HG03442 (cell line): ENCODE measurements around the gene MTFR1L.

Source experiments
- ATAC-seq: cut with Tn5 transposase; IDR thresholded peaks from one replicate; pipeline ENCODE4 v1.9.1; 2021; ENCODE audit warnings: mild to moderate bottlenecking, moderate library complexity; ENCODE audit not compliant: unreplicated experiment

MTFR1L gene

DNA sequence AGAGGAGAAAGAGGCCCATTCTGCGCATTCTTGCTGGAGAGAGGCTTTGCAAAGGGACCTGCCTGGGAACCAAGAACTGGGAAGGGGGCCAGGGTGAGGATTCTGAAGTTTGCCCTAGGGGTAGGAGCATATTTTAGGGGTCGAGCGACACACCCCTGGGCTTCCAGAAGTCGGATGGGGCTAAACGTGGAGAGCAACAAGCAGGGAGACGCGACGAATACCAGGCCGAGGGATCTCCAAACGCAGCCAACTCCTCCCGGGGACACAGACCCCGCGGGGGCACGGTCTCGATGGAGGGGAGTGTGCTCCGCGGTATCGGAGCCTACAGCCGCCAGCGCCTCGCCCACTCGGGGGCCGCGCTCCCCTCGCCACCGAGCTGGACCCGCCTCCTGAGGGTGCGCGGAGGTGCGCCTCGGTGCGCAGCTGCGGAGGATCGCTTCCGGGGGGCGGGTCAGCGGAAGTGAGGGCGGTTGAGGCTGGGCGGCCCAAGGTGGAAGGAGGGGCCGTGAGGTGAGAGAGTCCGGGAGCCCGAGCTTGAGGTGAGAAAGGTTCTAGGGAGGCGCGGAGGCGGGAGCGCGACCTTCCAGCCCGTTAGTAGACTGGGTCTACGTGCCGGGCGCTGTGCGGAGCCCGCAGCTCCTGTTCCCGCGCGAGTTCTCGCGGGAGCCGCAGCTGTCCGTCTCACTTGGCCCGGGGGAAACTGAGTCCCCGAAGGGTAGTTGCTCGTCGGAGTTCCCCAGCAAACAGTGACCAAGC, at the start of gene MTFR1L:
Gene MTFR1L (plus strand): TSS at position 464 of the 756 bp plus-strand sequence. CDS start 3,151 bp downstream, outside the sequence.
- ATAC-seq = peak; percentile 85

DNA sequence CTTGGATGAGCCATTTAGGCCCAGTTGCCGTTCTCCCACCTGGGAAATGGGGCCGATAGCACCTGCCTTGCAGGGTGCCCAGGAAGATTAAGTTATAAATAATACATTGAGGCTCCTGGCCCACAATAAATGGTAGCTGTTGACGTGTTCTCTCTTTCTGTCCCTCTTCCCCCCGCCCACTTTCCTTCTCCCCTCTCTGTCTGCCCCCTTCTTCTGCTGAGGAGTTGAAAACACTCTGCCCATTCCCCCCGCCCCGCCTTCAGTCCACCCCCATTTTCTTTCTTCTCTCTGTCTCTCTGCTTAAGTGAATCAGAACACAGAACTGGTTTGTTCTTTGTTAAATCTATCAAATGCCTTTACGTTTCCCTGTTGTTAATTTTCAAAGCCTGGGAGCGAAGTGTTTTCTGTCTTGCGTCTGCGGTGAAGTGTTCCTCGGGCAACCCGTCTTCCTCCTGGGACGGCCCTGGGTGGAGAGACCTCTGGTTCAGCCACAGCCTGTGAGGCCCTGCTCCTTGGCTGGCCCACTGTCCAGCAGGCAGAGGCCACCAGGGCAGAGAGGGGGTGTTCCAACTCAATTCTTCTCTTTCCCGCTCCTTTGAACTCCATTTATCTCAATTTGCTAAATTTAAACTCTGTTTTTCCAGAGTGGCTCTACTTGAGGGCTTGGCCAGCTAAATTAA, 49.1 kb upstream of the MTFR1L start:
- ATAC-seq = no peak

DNA sequence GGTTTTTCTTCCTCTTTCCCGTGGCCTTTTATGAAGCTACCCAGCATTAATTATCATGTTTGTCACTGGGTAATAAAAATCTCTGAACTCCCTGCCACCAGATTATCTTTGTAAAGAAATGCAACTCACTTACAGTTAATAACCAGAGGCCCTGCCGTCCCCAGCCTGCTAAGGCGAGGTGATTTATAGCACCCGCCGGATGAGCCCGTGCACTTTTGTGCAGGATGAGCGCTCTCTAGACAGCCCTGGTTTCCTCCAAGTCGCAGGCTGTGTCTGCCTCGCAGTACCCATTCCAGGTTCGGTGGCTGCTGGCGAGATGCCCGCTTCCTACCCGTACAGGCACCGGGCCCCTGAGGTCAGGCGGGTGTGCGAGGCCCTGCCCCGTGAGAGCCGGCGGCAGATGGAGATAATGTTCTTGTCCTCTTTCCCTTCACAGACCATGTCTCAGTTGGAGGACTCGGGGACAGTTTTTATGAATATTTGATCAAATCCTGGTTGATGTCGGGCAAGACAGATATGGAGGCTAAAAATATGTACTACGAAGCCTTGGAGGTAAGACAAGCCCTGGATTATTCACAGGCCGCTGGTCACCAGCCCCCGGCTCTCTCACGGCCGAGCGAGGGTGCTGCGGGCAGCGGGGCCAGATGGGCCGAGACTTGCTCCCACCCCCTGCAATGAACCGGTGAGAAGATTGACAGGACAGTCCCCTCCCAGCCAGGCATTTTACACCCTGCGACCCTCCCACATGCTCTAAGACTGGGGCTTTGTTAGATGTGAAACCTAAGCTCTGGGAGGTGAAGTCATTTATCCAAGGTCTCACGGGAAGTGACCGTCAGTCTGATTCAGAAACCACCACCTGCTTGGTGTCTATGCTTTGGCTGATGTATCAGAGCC, 48.3 kb upstream of the MTFR1L start:
- ATAC-seq = no peak

DNA sequence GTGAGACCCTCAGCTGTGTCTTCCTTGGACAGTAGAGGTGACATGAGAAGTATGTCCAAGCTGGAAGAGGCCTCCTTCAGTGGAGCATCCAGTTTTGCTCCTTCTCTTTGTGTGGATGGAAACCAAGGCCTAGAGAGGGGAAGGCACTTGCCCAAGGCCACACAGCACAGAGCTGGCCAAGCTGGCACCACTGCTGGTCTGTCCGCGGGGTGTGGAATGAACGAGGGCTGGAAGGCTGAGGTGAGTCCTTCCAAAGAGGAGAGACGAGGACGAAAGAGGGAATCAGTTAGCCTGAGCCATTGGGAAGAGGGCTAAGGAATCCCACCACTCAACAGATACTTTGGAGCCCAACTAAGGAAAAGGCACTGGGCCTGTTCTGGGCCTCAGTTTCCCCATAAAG, 47.6 kb upstream of the MTFR1L start:
- no peak for ATAC-seq

DNA sequence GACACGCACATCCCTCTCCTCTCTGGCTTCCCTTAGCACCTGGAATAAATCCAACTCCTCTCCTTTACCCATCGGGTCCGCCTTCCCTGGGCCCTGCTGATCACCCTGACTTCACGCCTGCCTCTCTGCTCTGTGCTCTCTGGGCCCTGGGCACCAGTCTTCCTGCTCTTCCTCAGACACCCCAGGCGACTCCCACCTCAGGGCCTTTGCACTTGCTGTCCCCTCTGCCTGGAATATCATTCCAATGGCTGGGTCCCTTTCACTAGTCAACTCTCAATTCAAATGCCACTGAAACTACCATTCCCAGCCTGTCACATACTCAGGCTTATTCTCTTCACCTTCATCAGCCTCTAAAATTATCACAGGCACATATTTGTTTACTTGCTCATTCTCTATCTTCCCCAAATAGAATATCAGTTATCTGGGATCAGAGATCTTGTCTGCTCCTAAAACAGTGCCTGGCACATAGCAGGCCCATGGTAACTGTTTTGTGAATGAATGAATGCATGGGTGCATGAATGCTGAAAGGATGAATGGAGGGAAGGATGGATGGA, 47.0 kb upstream of the MTFR1L start:
- no peak for ATAC-seq

- no peak for ATAC-seq
Measured at GRCh38 chr1:25773441-25774125, 46.2 kb upstream of the MTFR1L start.

DNA sequence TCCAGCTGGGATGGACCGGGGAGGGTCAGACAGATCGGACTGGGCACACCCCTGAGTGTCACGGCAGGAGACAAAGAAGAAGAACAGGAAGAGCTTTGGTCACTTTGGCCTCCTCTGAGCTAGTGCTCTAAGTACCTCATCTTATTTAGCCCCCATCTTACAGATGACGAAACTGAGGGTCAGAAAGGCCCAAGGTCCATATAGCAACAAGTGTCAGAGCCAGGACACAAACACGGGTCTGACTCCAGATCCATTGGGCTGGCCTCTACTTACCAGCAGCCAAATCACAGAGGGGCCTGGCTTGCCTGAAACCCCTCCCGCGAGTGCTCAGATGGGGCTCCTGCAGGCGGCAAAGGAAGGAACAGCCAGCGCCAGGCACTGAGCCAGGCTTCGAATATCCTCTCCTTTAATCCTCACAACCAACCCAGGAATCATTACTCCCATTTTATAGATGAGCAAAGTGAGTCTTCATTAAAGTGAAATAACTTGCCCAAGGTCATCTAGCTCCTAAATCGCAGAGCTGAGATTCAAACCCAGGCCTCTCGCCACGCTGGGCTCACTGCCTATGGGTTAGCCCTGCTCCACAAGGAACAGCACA, 45.4 kb upstream of the MTFR1L start:
- no peak for ATAC-seq

- no peak for ATAC-seq
Measured at GRCh38 chr1:25774921-25775771, 44.6 kb upstream of the MTFR1L start.

- ATAC-seq = no peak
Measured at GRCh38 chr1:25779388-25779787, 40.4 kb upstream of the MTFR1L start.

- no peak for ATAC-seq
Measured at GRCh38 chr1:25779894-25780293, 39.9 kb upstream of the MTFR1L start.

GRCh38 chr1:25780318-25781129, 39.2 kb upstream of the MTFR1L start:
- no peak for ATAC-seq

DNA sequence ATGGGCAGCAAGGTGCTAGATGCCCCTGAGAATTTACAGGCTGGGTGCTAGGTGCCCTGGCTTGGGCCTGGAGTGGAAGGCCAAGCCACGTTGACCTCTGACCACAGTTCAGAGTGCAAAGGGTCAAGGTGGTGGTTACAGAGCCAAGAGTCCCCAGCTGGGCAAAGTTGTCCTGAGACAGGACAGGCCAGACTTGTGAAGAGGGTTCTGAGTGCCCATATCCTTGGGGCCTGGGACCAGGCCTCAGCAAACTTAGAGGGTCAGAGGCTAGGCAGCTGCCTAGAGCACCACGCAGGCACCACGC, 38.7 kb upstream of the MTFR1L start:
- ATAC-seq = no peak

DNA sequence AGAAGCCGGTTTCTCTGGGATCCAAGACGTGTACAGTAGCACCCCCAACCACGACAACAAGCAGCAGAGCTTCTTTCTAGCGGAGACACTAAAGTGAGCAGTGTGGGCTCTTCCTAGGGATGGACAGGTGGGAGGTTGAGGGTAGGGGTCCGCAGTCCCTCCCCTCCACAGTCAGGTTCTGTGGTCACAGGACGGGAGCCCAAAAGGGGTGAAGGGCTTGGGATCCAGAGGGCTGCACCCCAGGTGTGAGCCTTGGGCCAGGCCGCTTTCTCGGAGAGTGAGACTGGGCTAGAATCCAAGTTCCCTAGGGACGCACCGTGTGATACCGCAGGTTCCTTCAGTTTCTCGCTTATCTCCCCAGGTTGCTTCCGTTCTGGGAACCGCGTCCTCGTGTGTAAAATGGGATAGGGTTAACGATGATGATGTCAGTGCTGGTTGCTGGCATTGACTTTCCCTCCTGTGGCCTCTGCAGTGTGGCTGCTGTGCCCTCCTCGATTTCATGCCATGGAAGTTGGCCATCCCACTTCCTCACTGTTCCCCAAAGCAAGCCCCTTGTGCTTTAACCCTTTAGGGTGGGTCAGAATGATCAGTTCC, 37.0 kb upstream of the MTFR1L start:
- ATAC-seq = no peak

DNA sequence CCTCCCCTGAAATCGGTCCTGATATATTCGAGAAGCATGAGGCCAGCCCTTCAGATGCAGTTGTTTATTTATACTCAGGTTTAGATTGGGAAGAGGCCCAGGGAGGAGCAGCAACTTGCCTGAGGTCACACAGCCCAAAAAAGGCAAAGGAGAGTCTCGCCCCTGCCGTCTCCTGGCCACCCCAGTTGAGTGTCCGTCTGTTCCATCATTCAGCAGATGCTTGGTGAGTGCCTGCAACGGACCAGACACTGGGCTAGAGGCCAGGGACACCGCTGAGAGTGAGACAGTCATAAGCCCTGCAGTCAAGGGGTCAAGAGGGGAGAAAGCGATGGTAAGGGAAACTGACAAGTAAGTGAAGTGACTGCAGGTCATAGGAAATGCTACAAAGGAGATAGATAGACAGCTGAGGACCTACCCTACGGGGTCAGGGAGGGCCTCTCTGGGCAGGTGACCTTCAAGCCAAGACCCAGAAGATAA, 35.1 kb upstream of the MTFR1L start:
- ATAC-seq = no peak

DNA sequence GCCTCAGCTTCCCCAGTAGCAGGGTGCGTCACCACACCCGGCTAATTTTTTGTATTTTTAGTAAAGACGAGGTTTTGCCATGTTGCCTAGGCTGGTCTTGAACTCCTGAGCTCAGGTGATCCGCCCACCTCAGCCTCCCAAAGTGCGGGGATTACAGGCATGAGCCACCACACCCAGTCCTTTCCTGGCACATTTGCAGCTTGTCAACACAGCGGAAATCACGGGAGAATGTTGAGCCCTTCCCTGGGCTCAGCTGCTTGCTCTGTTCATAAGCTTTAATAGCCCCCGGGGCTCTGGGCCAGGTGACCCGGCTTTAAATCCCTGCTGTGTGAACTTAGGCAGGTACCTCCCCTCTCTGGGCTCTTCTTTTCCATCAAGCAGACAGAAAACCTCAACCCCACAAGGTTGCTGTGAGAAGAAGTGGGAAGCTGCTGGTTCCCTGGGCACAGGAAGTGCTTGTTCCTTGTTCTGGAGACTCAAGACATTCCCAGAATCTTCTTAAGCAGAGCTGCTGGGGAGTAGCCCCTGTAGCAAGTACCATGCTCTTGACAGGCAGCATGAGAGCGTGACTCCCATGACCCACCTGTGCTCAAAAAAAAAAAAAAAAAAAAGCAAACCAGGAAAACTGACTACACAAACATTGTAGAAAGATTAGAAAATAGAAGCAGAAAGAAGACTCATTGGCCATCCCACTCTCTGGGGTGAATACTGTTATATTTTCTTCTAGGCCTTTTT, 34.3 kb upstream of the MTFR1L start:
- ATAC-seq = no peak

- ATAC-seq = no peak
Measured at GRCh38 chr1:25786887-25787759, 32.6 kb upstream of the MTFR1L start.
